MM.1S (cell line): ENCODE data around the gene TXLNA.

ENCODE experiments used
- CTCF ChIP-seq: fragments of 300-600 bp; sonication (generic); IDR thresholded peaks from 2 replicates; pipeline ENCODE4 v1.5.1; 2016; ENCODE audit warnings: antibody characterized with exemption, low read length, mixed read lengths
- EZH2 ChIP-seq: fragments of 300-600 bp; sonication (generic); optimal IDR thresholded peaks from 2 replicates; pipeline ENCODE3; 2017; ENCODE audit warnings: low read depth, mild to moderate bottlenecking, antibody characterized with exemption, low read length, mixed read lengths

- TF ChIP-seq EZH2 = no peak
- TF ChIP-seq CTCF = no peak
Observed at GRCh38 chr1:32228771-32229170, 49.3 kb downstream of the TXLNA start.
